ENCODE measurements around the gene ALDH3B2.
"Not testable (repeated sequence)": the region's sequence is repeated elsewhere in the genome, so short reads cannot be mapped to it uniquely, and the experiment has no call there.

ALDH3B2 gene

DNA sequence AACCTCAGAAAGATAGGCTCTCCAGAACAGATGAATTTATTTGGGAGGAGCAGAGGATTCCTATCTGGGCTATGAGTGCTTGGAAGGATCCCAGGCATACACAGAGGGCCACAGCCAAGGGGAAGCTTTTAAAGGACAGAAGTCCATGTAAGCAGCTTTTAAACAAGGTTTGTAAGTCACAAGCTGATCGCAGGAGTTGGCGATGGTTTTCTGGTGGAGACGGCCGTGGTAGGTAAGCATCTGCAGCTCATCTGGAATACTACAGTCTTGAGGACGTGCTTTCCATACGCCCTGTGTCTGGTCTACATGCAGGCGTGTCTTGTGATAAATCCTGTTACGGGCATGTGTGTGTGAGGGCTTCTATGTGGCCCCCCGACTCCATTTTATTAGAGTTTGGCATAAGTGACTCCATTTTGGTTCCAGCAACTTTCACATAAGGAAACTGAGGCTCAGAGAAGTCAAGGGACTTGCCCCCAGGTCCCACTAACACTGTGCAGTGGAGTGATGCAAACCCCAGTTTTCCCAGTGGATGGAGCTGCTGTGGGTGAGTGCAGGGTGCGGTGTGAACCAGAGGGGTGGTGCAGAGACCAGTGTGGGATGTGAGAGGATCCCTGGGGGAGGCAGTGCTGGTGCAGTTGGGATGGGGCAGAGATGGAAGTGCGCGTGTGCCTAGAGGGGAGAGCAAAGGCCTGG is 12.1 kb downstream of the ALDH3B2 start:
- DNase-seq (ENCODE audit: low spot score) = no peak
- no peak overlapping the region for H3K27ac ChIP-seq
- ChIA-PET POLR2A (ENCODE audit: low non-redundant PET) (no interaction called here), CTCF (interaction anchor here (0.6 kb wide), 1 partner anchor 69 kb away, joined by 4 read pairs; no protein-coding TSS in a partner anchor)
- TF ChIP-seq, protein P1, sequence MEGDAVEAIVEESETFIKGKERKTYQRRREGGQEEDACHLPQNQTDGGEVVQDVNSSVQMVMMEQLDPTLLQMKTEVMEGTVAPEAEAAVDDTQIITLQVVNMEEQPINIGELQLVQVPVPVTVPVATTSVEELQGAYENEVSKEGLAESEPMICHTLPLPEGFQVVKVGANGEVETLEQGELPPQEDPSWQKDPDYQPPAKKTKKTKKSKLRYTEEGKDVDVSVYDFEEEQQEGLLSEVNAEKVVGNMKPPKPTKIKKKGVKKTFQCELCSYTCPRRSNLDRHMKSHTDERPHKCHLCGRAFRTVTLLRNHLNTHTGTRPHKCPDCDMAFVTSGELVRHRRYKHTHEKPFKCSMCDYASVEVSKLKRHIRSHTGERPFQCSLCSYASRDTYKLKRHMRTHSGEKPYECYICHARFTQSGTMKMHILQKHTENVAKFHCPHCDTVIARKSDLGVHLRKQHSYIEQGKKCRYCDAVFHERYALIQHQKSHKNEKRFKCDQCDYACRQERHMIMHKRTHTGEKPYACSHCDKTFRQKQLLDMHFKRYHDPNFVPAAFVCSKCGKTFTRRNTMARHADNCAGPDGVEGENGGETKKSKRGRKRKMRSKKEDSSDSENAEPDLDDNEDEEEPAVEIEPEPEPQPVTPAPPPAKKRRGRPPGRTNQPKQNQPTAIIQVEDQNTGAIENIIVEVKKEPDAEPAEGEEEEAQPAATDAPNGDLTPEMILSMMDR (conservative IDR thresholded peaks at IDR 0.05; ENCODE audit: low read depth) = no peak

DNA sequence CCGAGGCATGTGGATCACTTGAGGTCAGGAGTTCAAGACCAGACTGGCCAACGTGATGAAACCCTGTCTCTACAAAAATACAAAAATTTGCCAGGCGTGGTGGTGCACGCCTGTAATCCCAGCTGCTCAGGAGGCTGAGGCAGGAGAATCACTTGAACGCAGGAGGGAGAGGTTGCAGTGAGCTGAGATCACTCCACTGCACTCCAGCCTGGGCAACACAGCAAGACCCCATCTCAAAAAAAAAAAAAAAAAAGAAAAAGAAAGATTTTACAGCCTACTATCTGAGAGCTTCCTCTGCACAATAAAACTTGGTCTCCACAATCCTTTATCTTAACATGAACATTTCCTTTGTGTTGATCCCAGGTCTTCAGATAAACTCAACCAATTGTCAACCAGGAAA is 13.7 kb downstream of the ALDH3B2 start:
- DNase-seq (ENCODE audit: low spot score); POLR2A ChIA-PET (ENCODE audit: low non-redundant PET); H3K27ac ChIP-seq; CTCF ChIA-PET: not testable (repeated sequence)

DNA sequence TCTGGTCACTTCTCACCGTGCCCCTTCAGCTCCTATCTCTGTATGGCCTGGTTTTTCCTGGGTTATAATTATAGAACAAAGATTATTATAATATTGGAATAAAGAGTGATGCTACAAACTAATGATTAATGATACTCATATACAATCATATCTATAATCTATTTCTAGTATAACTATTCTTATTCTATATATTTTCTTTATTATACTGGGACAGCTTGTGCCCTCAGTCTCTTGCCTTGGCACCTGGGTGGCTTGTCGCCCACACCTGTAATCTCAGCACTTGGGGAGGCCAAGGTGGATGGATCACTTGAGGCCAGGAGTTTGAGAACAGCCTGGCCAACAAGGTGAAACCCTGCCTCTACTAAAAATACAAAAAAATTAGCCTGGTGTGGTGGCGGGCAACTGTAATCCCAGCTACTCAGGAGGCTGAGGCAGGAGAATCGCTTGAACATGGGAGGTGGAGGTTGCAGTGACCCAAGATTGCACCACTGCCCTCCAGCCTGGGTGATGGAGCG is 14.7 kb downstream of the ALDH3B2 start:
- POLR2A ChIA-PET (ENCODE audit: low non-redundant PET); DNase-seq (ENCODE audit: low spot score); H3K27ac ChIP-seq: not testable (repeated sequence)
- CTCF ChIA-PET = interaction anchor here (0.6 to 1.5 kb wide), 8 partner anchors 9 to 178 kb away, joined by 3 to 5 read pairs (median 4); partner anchors contain the start of gene ACY3
- TF ChIP-seq, protein P1 (conservative IDR thresholded peaks at IDR 0.05; ENCODE audit: low read depth) = peak; percentile 60; the same call in 1 of the 2 replicates

DNA sequence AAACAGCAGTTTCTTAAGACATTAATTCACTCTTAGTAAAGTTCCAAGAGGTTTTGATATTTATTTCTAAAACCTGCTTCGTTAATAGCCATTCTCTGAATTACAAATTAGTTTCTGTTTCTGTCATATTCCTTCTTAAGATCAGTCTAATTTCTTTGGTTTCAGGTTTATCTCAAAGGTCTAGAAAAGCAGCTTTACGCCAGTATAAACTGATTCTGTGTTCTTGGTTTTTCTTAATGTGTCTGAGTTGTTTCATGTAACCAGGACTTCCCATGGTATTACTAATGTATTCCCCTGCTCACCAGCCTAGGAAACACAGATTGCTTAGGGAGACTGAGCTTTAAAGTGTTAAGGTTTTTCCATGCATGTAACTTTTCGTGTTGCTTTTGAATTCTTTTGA is 17.1 kb downstream of the ALDH3B2 start:
- no peak for DNase-seq (ENCODE audit: low spot score)
- ChIA-PET POLR2A (ENCODE audit: low non-redundant PET) (no interaction called here), CTCF (interaction anchor here (0.6 to 2.1 kb wide), 4 partner anchors 13 to 497 kb away, joined by 3 to 14 read pairs (median 4); partner anchors contain the start of gene NUDT8)
- peak overlapping the region; percentile 73; the same call in 1 of the 2 replicates for H3K27ac ChIP-seq
- TF ChIP-seq, protein P1 (conservative IDR thresholded peaks at IDR 0.05; ENCODE audit: low read depth) = no peak

DNA sequence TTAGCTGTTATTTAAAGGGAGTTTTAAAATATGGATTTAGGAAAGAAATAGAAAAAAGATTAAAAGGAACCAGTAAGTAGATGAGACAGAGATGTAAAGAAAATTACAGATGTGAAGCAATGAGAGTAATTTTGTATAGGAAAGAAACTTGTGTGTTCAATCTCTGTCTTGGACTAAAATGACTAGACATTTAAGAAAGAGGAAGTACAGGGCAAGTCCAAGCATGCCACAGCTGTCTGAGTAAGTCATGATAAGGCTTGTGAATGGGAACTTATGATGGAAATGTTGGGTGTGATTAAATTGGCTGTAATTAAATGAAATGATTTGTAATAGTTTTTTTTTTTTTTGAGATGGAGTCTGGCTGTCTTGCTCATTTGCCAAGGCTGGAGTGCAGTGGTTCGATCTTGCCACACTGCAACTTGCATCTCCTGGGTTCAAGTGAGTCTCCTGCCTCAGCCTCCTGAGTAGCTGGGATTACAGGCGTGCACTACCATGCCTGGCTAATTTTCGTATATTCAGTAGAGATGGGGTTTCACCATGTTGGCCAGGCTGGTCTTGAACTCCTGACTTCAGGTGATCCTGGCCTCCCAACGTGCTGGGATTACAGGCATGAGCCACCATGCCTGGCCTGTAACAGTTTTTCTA is 18.0 kb downstream of the ALDH3B2 start:
- TF ChIP-seq, protein P1 (conservative IDR thresholded peaks at IDR 0.05; ENCODE audit: low read depth) = no peak
- DNase-seq (ENCODE audit: low spot score) = peak; percentile 50
- H3K27ac ChIP-seq = peak overlapping the region; percentile 73
- ChIA-PET CTCF (interaction anchor here (0.6 to 2.1 kb wide), 2 partner anchors 27 to 134 kb away, joined by 4 to 14 read pairs; partner anchors contain the start of gene NUDT8), POLR2A (ENCODE audit: low non-redundant PET) (interaction anchor here (1.0 to 1.4 kb wide), 2 partner anchors 24 to 26 kb away, joined by 5 read pairs; partner anchors contain the start of gene NUDT8)

DNA sequence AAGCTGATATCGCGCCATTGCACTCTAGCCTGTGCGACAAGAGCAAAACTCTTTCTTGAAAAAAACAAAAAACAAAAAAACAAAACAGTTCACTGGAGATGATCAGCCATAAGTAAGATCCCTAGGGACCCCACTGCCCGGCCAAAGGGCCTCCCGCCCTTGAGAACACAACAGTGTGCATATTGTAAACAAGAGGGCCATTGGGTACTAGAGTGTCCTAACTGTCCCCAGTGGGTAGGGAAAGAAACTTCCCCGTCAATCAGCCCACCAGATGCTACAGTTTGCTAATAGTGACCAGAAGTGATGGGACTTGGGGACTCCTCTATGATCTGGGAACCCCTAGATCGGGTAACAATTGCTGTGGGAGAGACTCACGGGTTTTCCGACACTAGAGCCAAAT is 20.2 kb downstream of the ALDH3B2 start:
- CTCF ChIA-PET = interaction anchor here (1.2 kb wide), 1 partner anchor 8 kb away, joined by 3 read pairs; no protein-coding TSS in a partner anchor
- no peak overlapping the region for H3K27ac ChIP-seq
- TF ChIP-seq, protein P1 (conservative IDR thresholded peaks at IDR 0.05; ENCODE audit: low read depth) = no peak
- DNase-seq (ENCODE audit: low spot score) = no peak
- POLR2A ChIA-PET (ENCODE audit: low non-redundant PET) = no interaction called here

Data from RWPE1 (cell line).